ENCODE results near the gene KCNK5.

DNA sequence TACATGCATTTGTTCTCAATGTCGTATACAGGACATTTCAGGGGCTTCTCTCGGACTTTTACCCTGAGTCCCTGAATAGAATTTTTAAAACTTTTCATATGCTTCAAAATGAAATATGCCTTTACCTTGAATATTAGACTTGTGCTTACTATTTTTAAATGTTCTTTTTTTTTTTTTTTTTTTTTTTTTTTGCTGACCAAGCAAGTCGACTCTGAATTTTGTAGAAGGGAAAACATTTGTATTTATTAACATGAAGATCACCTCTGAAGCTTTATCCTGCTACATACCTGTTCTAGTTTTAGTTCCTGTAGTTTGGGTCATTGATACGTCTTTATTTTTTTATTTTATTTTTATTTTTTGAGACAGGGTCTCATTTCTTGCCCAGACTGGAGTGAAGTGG, 74.6 kb downstream of the KCNK5 start:
- TF ChIP-seq RFX5 (IDR thresholded peaks at IDR 0.05) (no peak), POLR2A (IDR thresholded peaks at IDR 0.05; ENCODE audit: low read length) (no peak), EHMT2 (IDR thresholded peaks at IDR 0.05; ENCODE audit: low read depth) (no peak), POLR2AphosphoS2 (conservative IDR thresholded peaks at IDR 0.05; ENCODE audit: low read length) (no peak), MAFK (IDR thresholded peaks at IDR 0.05; ENCODE audit: partially characterized antibody) (peak; percentile 43), BHLHE40 (IDR thresholded peaks at IDR 0.05; ENCODE audit: low read depth, low read length) (no peak), ESRRA (IDR thresholded peaks at IDR 0.05; ENCODE audit: borderline replicate concordance, low read length) (no peak), MYC (IDR thresholded peaks at IDR 0.05; ENCODE audit: borderline replicate concordance, low read length) (no peak)
- TF ChIP-seq, protein P1, sequence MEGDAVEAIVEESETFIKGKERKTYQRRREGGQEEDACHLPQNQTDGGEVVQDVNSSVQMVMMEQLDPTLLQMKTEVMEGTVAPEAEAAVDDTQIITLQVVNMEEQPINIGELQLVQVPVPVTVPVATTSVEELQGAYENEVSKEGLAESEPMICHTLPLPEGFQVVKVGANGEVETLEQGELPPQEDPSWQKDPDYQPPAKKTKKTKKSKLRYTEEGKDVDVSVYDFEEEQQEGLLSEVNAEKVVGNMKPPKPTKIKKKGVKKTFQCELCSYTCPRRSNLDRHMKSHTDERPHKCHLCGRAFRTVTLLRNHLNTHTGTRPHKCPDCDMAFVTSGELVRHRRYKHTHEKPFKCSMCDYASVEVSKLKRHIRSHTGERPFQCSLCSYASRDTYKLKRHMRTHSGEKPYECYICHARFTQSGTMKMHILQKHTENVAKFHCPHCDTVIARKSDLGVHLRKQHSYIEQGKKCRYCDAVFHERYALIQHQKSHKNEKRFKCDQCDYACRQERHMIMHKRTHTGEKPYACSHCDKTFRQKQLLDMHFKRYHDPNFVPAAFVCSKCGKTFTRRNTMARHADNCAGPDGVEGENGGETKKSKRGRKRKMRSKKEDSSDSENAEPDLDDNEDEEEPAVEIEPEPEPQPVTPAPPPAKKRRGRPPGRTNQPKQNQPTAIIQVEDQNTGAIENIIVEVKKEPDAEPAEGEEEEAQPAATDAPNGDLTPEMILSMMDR (IDR thresholded peaks at IDR 0.05): no peak
